ENCODE measurements around the gene HLF.

GRCh38 chr17:55238931-55239297 is 25.8 kb upstream of the HLF start:
- no peak for TF ChIP-seq CTCF (IDR thresholded peaks at IDR 0.05)
- no peak for TF ChIP-seq EZH2 (IDR thresholded peaks at IDR 0.05; ENCODE audit: borderline replicate concordance, insufficient read depth, low read depth, low read length, poor library complexity, severe bottlenecking)
